HUES48 (cell line): ENCODE results near the gene RMRP.
"Not testable (repeated sequence)": the region's sequence is repeated elsewhere in the genome, so short reads cannot be mapped to it uniquely, and the experiment has no call there.

Experiments used
- H3K27ac ChIP-seq: one replicate; pipeline ENCODE4 v1.7.0; 2013; ENCODE audit warnings: low read depth, low read length, inconsistent platforms
- H3K27me3 ChIP-seq: 2 replicates; pipeline ENCODE4 v1.6.1; 2013; ENCODE audit warnings: mild to moderate bottlenecking, low read length; ENCODE audit not compliant: control insufficient read depth, insufficient read depth
- H3K36me3 ChIP-seq: 2 replicates; pipeline ENCODE4 v1.6.1; 2013; ENCODE audit warnings: low read length; ENCODE audit not compliant: control insufficient read depth, insufficient read depth
- H3K4me1 ChIP-seq: 2 replicates; pipeline ENCODE4 v1.6.1; 2013; ENCODE audit warnings: mild to moderate bottlenecking, low read length; ENCODE audit not compliant: control insufficient read depth, insufficient read depth
- H3K4me3 ChIP-seq: 2 replicates; pipeline ENCODE4 v1.5.1; 2013; ENCODE audit warnings: mild to moderate bottlenecking, low read depth, low read length
- H3K9ac ChIP-seq: 2 replicates; pipeline ENCODE4 v1.6.1; 2013; ENCODE audit warnings: mild to moderate bottlenecking, low read depth, low read length, moderate library complexity
- H3K9me3 ChIP-seq: 2 replicates; pipeline ENCODE4 v1.6.1; 2013; ENCODE audit warnings: low read length; ENCODE audit not compliant: control insufficient read depth, insufficient read depth

Gene RMRP

GRCh38 chr9:35639225-35639624 is 18.6 kb downstream of the RMRP start:
- not testable (repeated sequence) for H3K27ac ChIP-seq, H3K4me1 ChIP-seq, H3K9ac ChIP-seq, H3K4me3 ChIP-seq, H3K36me3 ChIP-seq, H3K9me3 ChIP-seq, H3K27me3 ChIP-seq

GRCh38 chr9:35638751-35639150 is 19.1 kb downstream of the RMRP start:
- H3K27me3 ChIP-seq, H3K4me3 ChIP-seq, H3K9ac ChIP-seq, H3K27ac ChIP-seq, H3K9me3 ChIP-seq, H3K36me3 ChIP-seq, H3K4me1 ChIP-seq: not testable (repeated sequence)

GRCh38 chr9:35637427-35637955 is 20.3 kb downstream of the RMRP start:
- not testable (repeated sequence) for H3K27ac ChIP-seq, H3K4me1 ChIP-seq

GRCh38 chr9:35636877-35637246 is 21.0 kb downstream of the RMRP start:
- H3K27ac ChIP-seq, H3K9ac ChIP-seq, H3K36me3 ChIP-seq, H3K4me3 ChIP-seq, H3K4me1 ChIP-seq, H3K27me3 ChIP-seq, H3K9me3 ChIP-seq: not testable (repeated sequence)

More at GRCh38 chr9:35637427-35637955, 20.3 kb downstream of the RMRP start:
- H3K27me3 ChIP-seq, H3K36me3 ChIP-seq, H3K4me3 ChIP-seq, H3K9ac ChIP-seq, H3K9me3 ChIP-seq: not testable (repeated sequence)

- no peak overlapping the region for H3K27ac ChIP-seq
- no peaks in the 10 kb centered on the region for H3K27me3 ChIP-seq
- no peaks in the 10 kb centered on the region for H3K36me3 ChIP-seq
- H3K4me1 ChIP-seq: no peaks in the 10 kb centered on the region
- H3K9ac ChIP-seq: no peak overlapping the region
- H3K4me3 ChIP-seq: no peak overlapping the region
- no peaks in the 10 kb centered on the region for H3K9me3 ChIP-seq
These were observed 21.5 kb downstream of the RMRP start for GRCh38 chr9:35636135-35636876.

GRCh38 chr9:35635730-35636129 is 22.1 kb downstream of the RMRP start:
- H3K27me3 ChIP-seq: no peaks in the 10 kb centered on the region
- no peaks in the 10 kb centered on the region for H3K4me1 ChIP-seq
- no peaks in the 10 kb centered on the region for H3K36me3 ChIP-seq
- H3K9ac ChIP-seq: no peak overlapping the region
- H3K9me3 ChIP-seq: no peaks in the 10 kb centered on the region
- no peak overlapping the region for H3K4me3 ChIP-seq
- no peak overlapping the region for H3K27ac ChIP-seq

- H3K27ac ChIP-seq: no peak overlapping the region
- no peaks in the 10 kb centered on the region for H3K36me3 ChIP-seq
- no peaks in the 10 kb centered on the region for H3K9me3 ChIP-seq
- H3K9ac ChIP-seq: no peak overlapping the region
- no peaks in the 10 kb centered on the region for H3K27me3 ChIP-seq
- no peaks in the 10 kb centered on the region for H3K4me1 ChIP-seq
- no peak overlapping the region for H3K4me3 ChIP-seq
These were observed 28.2 kb downstream of the RMRP start for GRCh38 chr9:35629597-35629996.

GRCh38 chr9:35628389-35628991 is 29.3 kb downstream of the RMRP start:
- no peak overlapping the region for H3K9ac ChIP-seq
- no peaks in the 10 kb centered on the region for H3K9me3 ChIP-seq
- H3K27me3 ChIP-seq: no peaks in the 10 kb centered on the region
- H3K4me1 ChIP-seq: no peaks in the 10 kb centered on the region
- H3K36me3 ChIP-seq: no peaks in the 10 kb centered on the region
- H3K27ac ChIP-seq: no peak overlapping the region
- no peak overlapping the region for H3K4me3 ChIP-seq

- no peaks in the 10 kb centered on the region for H3K36me3 ChIP-seq
- H3K9me3 ChIP-seq: no peaks in the 10 kb centered on the region
- H3K9ac ChIP-seq: no peak overlapping the region
- no peak overlapping the region for H3K27ac ChIP-seq
- H3K4me3 ChIP-seq: no peak overlapping the region
- no peaks in the 10 kb centered on the region for H3K4me1 ChIP-seq
- H3K27me3 ChIP-seq: no peaks in the 10 kb centered on the region
These were observed 30.2 kb downstream of the RMRP start for GRCh38 chr9:35627575-35627974.

- H3K9me3 ChIP-seq: no peaks in the 10 kb centered on the region
- H3K9ac ChIP-seq: no peak overlapping the region
- peaks cover 25% of the 10 kb centered on the region for H3K27me3 ChIP-seq
- H3K4me1 ChIP-seq: peaks cover 3% of the 10 kb centered on the region; the same call in 1 of the 2 replicates
- H3K27ac ChIP-seq: no peak overlapping the region
- H3K36me3 ChIP-seq: no peaks in the 10 kb centered on the region
- no peak overlapping the region for H3K4me3 ChIP-seq
These were observed 38.0 kb downstream of the RMRP start for GRCh38 chr9:35619800-35620158.

GRCh38 chr9:35618854-35619799 is 38.7 kb downstream of the RMRP start:
- Histone ChIP-seq H3K4me3 (no peak overlapping the region), H3K27ac (no peak overlapping the region)

More at GRCh38 chr9:35618854-35619799, 38.7 kb downstream of the RMRP start:
- Histone ChIP-seq H3K27me3 (peaks cover 25% of the 10 kb centered on the region), H3K9me3 (no peaks in the 10 kb centered on the region), H3K4me1 (peaks cover 3% of the 10 kb centered on the region; the same call in 1 of the 2 replicates), H3K9ac (no peak overlapping the region), H3K36me3 (no peaks in the 10 kb centered on the region)
